GM13977 (cell line): ENCODE measurements around the gene FSIP1.

Source experiments
- DNase-seq: peaks from one replicate; pipeline ENCODE4 v3.0.0; 2012; ENCODE audit warnings: low spot score
- CTCF ChIP-seq: IDR thresholded peaks from 2 replicates; pipeline ENCODE4 v1.5.1; 2012; ENCODE audit warnings: mild to moderate bottlenecking, control low read depth; ENCODE audit not compliant: insufficient read depth; ENCODE audit errors: extremely low read depth, missing control alignments
- in situ Hi-C: fragments of 300-500 bp; cut with MboI; formaldehyde crosslinking; loops from one replicate; pipeline ENCODE4 v1.12.0; 2022; ENCODE audit warnings: low sequenced_read_pairs, low pct_unique_long_range_greater_than_20kb, mixed read lengths, inconsistent platforms; ENCODE audit not compliant: unreplicated experiment

Gene FSIP1

GRCh38 chr15:39756806-39757522 is 25.7 kb downstream of the FSIP1 start:
- peak; percentile 66 for TF ChIP-seq CTCF
- in situ Hi-C loops: no loop called here
- DNase-seq: no peak

GRCh38 chr15:39752991-39753390 is 29.6 kb downstream of the FSIP1 start:
- in situ Hi-C loops: no loop called here
- no peak for TF ChIP-seq CTCF

DNA sequence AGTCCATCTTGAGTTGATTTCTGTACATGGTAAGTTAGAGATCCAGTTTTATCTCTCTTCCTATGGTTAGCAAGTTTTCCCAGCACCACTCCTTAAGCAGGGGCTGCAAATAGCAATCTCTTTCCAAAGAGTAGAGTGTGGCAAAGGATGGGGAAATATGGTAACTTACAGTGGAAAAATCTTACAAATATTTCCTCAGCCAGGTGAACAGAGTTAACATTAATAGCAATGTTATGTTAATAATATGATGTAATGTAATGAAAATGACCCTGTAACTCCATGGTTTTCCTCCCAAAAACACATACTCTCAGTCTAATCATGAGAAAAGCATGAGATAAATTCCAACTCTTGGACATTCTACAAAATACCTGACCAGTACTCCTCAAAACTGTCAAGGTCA is 30.4 kb downstream of the FSIP1 start:
- no peak for TF ChIP-seq CTCF
- DNase-seq: no peak
- in situ Hi-C loops: no loop called here

More at GRCh38 chr15:39752991-39753390, 29.6 kb downstream of the FSIP1 start:
- DNase-seq: no peak

- TF ChIP-seq CTCF: no peak
- DNase-seq: no peak
- in situ Hi-C loops: no loop called here
Measured at GRCh38 chr15:39748276-39748675, 34.4 kb downstream of the FSIP1 start.

DNA sequence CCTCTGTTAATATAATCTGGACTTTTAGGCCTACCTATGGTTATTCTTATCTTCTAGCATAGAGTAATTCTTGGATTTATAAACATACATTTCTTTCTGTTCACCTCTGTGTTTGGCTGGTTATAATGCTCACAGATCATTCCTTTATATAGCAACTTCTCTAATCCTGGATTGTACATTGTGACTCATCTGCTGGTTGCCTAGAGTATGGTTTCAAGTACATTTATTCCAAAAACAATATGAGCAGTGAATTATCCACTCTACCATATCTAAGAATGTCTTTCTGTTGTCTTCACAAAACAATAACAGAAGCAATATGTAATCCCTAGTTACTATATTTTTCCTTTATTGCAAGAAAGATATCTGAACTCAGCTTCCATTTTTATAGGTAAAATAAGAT is 35.3 kb downstream of the FSIP1 start:
- no peak for DNase-seq
- in situ Hi-C loops: no loop called here
- TF ChIP-seq CTCF: no peak

- in situ Hi-C loops: no loop called here
- no peak for DNase-seq
- no peak for TF ChIP-seq CTCF
Measured at GRCh38 chr15:39746714-39747276, 35.8 kb downstream of the FSIP1 start.

GRCh38 chr15:39746176-39746575 is 36.5 kb downstream of the FSIP1 start:
- no peak for DNase-seq
- no peak for TF ChIP-seq CTCF
- in situ Hi-C loops: no loop called here
